IPS DF 4.7 (cell line): ENCODE measurements around the gene DAB2IP.

Experiments used
- DNase-seq: peaks from one replicate; pipeline ENCODE4 v3.0.0-alpha.2; 2013; ENCODE audit warnings: low spot score; ENCODE audit errors: extremely low read depth

Gene DAB2IP

GRCh38 chr9:121757281-121757585 lies 105.8 kb downstream of the DAB2IP start:
- no peak for DNase-seq

- no peak for DNase-seq
These were observed 107.3 kb downstream of the DAB2IP start for GRCh38 chr9:121758693-121759092.

GRCh38 chr9:121759996-121760395 lies 108.6 kb downstream of the DAB2IP start:
- no peak for DNase-seq

GRCh38 chr9:121760571-121760970 lies 109.1 kb downstream of the DAB2IP start:
- DNase-seq: no peak

- DNase-seq: no peak
These were observed 111.7 kb downstream of the DAB2IP start for GRCh38 chr9:121763131-121763530.

GRCh38 chr9:121763561-121764370 lies 112.3 kb downstream of the DAB2IP start:
- DNase-seq: no peak

- no peak for DNase-seq
These were observed 112.9 kb downstream of the DAB2IP start for GRCh38 chr9:121764371-121764730.

- DNase-seq: no peak
These were observed 113.9 kb downstream of the DAB2IP start for GRCh38 chr9:121765021-121765950.

GRCh38 chr9:121766081-121766683 lies 114.7 kb downstream of the DAB2IP start:
- DNase-seq: no peak

GRCh38 chr9:121767171-121767769 lies 115.8 kb downstream of the DAB2IP start:
- no peak for DNase-seq

- DNase-seq: no peak
These were observed 117.1 kb downstream of the DAB2IP start for GRCh38 chr9:121768416-121769015.

GRCh38 chr9:121769939-121770338 lies 118.5 kb downstream of the DAB2IP start:
- no peak for DNase-seq

- DNase-seq: no peak
These were observed 119.2 kb downstream of the DAB2IP start for GRCh38 chr9:121770415-121771273.

- DNase-seq: no peak
These were observed 120.0 kb downstream of the DAB2IP start for GRCh38 chr9:121771418-121771817.

- DNase-seq: no peak
These were observed 120.6 kb downstream of the DAB2IP start for GRCh38 chr9:121771851-121772599.

GRCh38 chr9:121772600-121773285 lies 121.3 kb downstream of the DAB2IP start:
- DNase-seq: no peak

- no peak for DNase-seq
These were observed 122.0 kb downstream of the DAB2IP start for GRCh38 chr9:121773286-121773953.

GRCh38 chr9:121773954-121774714 lies 122.7 kb downstream of the DAB2IP start:
- DNase-seq: no peak
